Fibroblast of pulmonary artery (primary cell): ENCODE measurements around the gene ZSCAN21.
"Not testable (repeated sequence)": the region's sequence is repeated elsewhere in the genome, so short reads cannot be mapped to it uniquely, and the experiment has no call there.

Experiments used
- DNase-seq: peaks from one replicate; pipeline ENCODE4 v3.0.0-alpha.2; 2010; ENCODE audit warnings: low read depth
- H3K4me3 ChIP-seq: replicated peaks from 2 replicates; pipeline ENCODE4 v1.5.1; 2011; ENCODE audit warnings: low read depth, mild to moderate bottlenecking, control low read depth, low read length, moderate library complexity
- TF ChIP-seq, protein P1 (sequence below): IDR thresholded peaks from 2 replicates; pipeline ENCODE4 v1.5.1; 2011; ENCODE audit warnings: mild to moderate bottlenecking, control low read depth, low read length, inconsistent platforms; ENCODE audit errors: missing control alignments

The ZSCAN21 gene

DNA sequence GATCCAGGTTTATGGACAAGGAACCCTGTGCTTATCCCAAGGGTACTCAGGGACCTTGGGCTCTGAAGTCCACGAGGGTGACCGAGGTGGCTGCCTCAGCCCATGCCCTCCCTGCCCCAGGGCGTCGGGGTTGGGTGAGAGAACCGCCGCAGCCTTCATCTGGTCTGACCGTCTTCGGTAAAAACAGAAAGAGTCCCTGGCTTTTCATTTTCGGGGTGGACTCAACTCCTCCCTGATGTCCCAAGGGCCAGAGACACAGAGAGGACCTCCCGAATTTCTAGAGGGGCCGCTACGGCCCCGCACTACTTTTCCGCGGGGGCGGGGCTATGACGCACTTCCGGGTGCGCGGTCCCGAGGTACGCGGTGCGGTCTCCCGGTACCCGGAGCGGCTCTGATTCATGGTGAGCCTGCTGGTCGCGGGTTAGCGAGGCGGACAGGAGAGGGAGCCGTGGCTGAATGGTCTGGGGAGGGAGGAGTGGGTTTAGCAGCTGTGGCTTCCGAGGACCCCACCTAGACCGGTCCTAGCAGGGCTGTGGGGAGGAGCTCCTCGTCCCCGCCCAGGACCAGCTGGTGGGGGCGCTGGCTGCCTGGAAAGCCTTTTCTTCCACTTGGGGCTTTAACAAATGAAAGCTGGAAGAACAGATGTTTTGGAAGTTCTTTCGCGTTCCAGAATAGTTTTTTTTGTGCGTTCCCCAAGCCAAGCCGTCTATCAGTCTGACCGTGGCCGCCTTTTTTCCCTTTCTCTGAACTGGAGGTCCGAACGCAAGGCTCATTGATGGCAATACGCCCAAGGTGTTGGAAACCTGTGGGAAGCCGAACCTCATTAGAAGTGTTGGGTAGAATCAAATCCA is at the start of gene ZSCAN21:
Gene ZSCAN21, plus strand, starts transcription at position 334 of the 851 bp plus-strand sequence. CDS start 7,233 bp downstream, outside the sequence.
- TF ChIP-seq, protein P1, sequence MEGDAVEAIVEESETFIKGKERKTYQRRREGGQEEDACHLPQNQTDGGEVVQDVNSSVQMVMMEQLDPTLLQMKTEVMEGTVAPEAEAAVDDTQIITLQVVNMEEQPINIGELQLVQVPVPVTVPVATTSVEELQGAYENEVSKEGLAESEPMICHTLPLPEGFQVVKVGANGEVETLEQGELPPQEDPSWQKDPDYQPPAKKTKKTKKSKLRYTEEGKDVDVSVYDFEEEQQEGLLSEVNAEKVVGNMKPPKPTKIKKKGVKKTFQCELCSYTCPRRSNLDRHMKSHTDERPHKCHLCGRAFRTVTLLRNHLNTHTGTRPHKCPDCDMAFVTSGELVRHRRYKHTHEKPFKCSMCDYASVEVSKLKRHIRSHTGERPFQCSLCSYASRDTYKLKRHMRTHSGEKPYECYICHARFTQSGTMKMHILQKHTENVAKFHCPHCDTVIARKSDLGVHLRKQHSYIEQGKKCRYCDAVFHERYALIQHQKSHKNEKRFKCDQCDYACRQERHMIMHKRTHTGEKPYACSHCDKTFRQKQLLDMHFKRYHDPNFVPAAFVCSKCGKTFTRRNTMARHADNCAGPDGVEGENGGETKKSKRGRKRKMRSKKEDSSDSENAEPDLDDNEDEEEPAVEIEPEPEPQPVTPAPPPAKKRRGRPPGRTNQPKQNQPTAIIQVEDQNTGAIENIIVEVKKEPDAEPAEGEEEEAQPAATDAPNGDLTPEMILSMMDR, result no peak
- H3K4me3 ChIP-seq, result peak within 1 kb of the TSS; percentile 96
- peak; percentile 84 for DNase-seq

DNA sequence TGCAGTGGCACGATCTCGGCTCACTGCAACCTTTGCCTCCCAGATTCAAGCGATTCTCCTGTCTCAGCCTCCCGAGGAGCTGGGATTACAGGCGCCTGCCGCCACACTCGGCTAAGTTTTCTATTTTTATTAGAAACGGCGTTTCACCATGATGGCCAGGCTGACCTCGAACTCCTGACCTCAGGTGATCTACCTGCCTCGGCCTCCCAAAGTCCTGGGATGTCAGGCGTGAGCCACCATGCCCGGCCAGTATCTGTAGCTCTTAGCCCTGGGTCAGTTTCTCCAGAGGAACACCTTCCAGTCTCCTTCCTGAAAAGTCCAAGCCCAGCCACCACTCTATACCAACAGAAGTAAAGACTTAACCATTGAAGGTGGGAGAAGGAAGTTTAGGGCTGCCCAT is 49.3 kb upstream of the ZSCAN21 start:
- H3K4me3 ChIP-seq, result no peak overlapping the region
- DNase-seq, result no peak
- TF ChIP-seq, protein P1, result no peak

- DNase-seq, result no peak
- H3K4me3 ChIP-seq, result no peak overlapping the region
- TF ChIP-seq, protein P1, result no peak
Measured at GRCh38 chr7:100003711-100004661, 45.6 kb upstream of the ZSCAN21 start.

DNA sequence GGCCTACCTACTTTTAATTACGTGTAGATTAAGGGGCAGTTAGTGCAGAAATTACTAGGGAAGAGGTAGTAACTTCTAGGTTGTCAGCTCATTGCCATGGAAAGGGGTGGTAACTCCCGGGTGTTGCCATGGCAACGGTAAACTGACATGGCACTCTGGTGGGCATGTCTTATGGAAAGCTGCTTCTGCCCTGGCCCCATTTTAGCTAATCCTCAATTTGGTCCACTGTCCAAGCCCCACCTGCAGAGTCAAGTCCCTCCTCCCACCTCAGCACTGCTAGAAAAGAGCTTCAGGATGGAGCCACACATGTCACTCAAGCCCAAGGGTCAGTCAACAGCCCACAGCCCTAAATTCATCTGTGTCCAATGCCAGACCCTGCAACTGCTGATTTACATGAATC is 41.7 kb upstream of the ZSCAN21 start:
- no peak overlapping the region for H3K4me3 ChIP-seq
- TF ChIP-seq, protein P1, result no peak
- DNase-seq, result no peak

- no peak overlapping the region for H3K4me3 ChIP-seq
- TF ChIP-seq, protein P1, result no peak
- DNase-seq, result no peak
Measured at GRCh38 chr7:100008525-100008924, 41.0 kb upstream of the ZSCAN21 start.

- not testable (repeated sequence) for DNase-seq, H3K4me3 ChIP-seq
Measured at GRCh38 chr7:100009952-100010351, 39.6 kb upstream of the ZSCAN21 start.

GRCh38 chr7:100010901-100011300 is 38.7 kb upstream of the ZSCAN21 start:
- H3K4me3 ChIP-seq, result no peak overlapping the region
- TF ChIP-seq, protein P1, result no peak
- no peak for DNase-seq
